ENCODE results near the gene PTPN14.
"Not testable (repeated sequence)": the region's sequence is repeated elsewhere in the genome, so short reads cannot be mapped to it uniquely, and the experiment has no call there.

PTPN14 gene

DNA sequence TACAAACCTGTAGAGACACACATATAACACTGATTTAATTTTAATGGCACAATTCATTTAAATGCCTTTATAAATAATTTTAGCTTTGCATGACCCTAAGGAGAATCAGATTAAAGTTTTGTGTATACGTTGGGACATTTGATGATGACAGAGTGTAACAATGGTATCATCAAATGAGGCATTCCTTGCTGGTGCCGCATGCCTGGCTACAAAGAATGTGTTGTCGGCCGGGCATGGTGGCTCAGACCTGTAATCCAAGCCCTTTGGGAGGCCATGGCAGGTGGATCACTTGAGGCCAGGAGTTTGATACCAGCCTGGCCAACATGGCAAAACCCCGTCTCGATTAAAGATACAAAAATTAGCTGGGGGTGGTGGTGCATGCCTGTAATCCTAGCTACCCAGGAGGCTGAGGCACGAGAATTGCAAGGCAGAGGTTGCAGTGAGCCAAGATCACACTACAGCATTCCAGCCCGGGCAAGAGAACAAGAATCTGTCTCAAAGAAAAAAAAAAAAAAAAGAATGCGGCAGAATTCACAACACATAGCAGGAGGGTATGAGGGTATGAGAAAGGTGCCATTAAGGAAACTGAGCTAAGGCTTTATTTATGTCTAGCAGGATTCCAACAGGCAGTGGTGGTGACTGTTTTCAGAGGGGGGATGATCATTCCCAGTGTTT is 58.9 kb downstream of the PTPN14 start:
- Histone ChIP-seq H3K27ac (replicated peaks) (no peak overlapping the region), H3K4me3 (replicated peaks; ENCODE audit: insufficient read depth, low read length) (no peak overlapping the region), H3K27me3 (ENCODE audit: insufficient read depth, poor library complexity, severe bottlenecking) (no peaks in the 10 kb centered on the region)
- no peak for TF ChIP-seq CTCF (IDR thresholded peaks at IDR 0.05; ENCODE audit: insufficient read depth, low read length)
- TF ChIP-seq SPI1 (IDR thresholded peaks at IDR 0.05; ENCODE audit: borderline replicate concordance, low read depth), result no peak
- no peak for TF ChIP-seq POLR2AphosphoS5 (IDR thresholded peaks at IDR 0.05; ENCODE audit: low read depth)
- TF ChIP-seq, protein P1, sequence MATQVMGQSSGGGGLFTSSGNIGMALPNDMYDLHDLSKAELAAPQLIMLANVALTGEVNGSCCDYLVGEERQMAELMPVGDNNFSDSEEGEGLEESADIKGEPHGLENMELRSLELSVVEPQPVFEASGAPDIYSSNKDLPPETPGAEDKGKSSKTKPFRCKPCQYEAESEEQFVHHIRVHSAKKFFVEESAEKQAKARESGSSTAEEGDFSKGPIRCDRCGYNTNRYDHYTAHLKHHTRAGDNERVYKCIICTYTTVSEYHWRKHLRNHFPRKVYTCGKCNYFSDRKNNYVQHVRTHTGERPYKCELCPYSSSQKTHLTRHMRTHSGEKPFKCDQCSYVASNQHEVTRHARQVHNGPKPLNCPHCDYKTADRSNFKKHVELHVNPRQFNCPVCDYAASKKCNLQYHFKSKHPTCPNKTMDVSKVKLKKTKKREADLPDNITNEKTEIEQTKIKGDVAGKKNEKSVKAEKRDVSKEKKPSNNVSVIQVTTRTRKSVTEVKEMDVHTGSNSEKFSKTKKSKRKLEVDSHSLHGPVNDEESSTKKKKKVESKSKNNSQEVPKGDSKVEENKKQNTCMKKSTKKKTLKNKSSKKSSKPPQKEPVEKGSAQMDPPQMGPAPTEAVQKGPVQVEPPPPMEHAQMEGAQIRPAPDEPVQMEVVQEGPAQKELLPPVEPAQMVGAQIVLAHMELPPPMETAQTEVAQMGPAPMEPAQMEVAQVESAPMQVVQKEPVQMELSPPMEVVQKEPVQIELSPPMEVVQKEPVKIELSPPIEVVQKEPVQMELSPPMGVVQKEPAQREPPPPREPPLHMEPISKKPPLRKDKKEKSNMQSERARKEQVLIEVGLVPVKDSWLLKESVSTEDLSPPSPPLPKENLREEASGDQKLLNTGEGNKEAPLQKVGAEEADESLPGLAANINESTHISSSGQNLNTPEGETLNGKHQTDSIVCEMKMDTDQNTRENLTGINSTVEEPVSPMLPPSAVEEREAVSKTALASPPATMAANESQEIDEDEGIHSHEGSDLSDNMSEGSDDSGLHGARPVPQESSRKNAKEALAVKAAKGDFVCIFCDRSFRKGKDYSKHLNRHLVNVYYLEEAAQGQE (IDR thresholded peaks at IDR 0.05; ENCODE audit: insufficient replicate concordance, low read depth), result no peak
- TF ChIP-seq GABPA (IDR thresholded peaks at IDR 0.05; ENCODE audit: low read depth), result no peak
- no peak for DNase-seq (ENCODE audit: low read depth in 1 of 2, low spot score in 1 of 2)

- TF ChIP-seq CTCF (IDR thresholded peaks at IDR 0.05; ENCODE audit: insufficient read depth, low read length) (no peak), SPI1 (IDR thresholded peaks at IDR 0.05; ENCODE audit: borderline replicate concordance, low read depth) (no peak), POLR2AphosphoS5 (IDR thresholded peaks at IDR 0.05; ENCODE audit: low read depth) (no peak), GABPA (IDR thresholded peaks at IDR 0.05; ENCODE audit: low read depth) (no peak)
- TF ChIP-seq, protein P1 (IDR thresholded peaks at IDR 0.05; ENCODE audit: insufficient replicate concordance, low read depth), result no peak
- no peak overlapping the region for H3K27ac ChIP-seq (replicated peaks)
Measured at GRCh38 chr1:214491468-214492146, 59.8 kb downstream of the PTPN14 start.

DNA sequence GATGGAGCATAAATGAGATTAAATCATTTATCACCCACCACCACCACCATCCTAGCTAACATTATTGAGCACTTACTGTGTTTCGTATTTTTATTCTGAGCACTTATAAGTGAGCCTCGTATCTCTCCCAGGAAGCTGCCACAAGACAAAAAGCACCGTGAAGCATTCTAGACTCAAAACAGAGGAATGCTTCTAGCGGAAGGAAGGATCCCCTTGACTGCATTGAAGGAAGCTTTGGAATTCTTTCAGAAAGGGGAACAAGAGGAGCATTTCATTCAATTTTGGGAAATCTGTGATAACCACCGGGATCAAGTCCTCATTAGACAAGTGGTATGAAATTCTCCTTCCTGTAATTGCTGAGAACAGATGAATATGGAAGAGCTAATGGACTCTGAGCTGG is 66.3 kb downstream of the PTPN14 start:
- Histone ChIP-seq H3K27ac (replicated peaks) (no peak overlapping the region), H3K4me3 (replicated peaks; ENCODE audit: insufficient read depth, low read length) (no peak overlapping the region), H3K27me3 (ENCODE audit: insufficient read depth, poor library complexity, severe bottlenecking) (no peaks in the 10 kb centered on the region)
- DNase-seq (ENCODE audit: low read depth in 1 of 2, low spot score in 1 of 2), result no peak
- TF ChIP-seq SPI1 (IDR thresholded peaks at IDR 0.05; ENCODE audit: borderline replicate concordance, low read depth) (no peak), POLR2AphosphoS5 (IDR thresholded peaks at IDR 0.05; ENCODE audit: low read depth) (no peak), GABPA (IDR thresholded peaks at IDR 0.05; ENCODE audit: low read depth) (no peak), CTCF (IDR thresholded peaks at IDR 0.05; ENCODE audit: insufficient read depth, low read length) (no peak)
- TF ChIP-seq, protein P1 (IDR thresholded peaks at IDR 0.05; ENCODE audit: insufficient replicate concordance, low read depth), result no peak

More at GRCh38 chr1:214491468-214492146, 59.8 kb downstream of the PTPN14 start:
- no peak overlapping the region for H3K4me3 ChIP-seq (replicated peaks; ENCODE audit: insufficient read depth, low read length)
- no peak for DNase-seq (ENCODE audit: low read depth in 1 of 2, low spot score in 1 of 2)
- H3K27me3 ChIP-seq (ENCODE audit: insufficient read depth, poor library complexity, severe bottlenecking), result no peaks in the 10 kb centered on the region

DNA sequence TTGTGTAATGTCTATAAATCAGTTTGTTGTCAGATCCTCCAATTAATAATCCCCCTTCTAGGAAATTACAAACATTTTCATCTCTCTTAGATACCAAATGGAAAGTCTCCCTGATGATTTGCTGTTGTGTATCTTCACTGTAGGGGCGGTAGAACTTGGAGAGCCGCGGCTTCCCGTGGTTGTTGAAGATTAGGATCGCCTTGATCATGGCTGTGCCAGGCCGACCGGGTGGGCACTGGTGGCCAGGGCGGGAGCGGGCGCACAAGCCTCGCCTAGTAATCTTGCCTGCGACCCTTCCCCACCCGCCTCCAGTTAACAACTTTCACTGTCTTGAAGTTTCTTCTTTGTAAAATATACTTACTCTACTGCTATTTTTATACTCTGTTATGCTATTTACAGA is 68.2 kb downstream of the PTPN14 start:
- H3K27me3 ChIP-seq (ENCODE audit: insufficient read depth, poor library complexity, severe bottlenecking); H3K4me3 ChIP-seq (replicated peaks; ENCODE audit: insufficient read depth, low read length); H3K27ac ChIP-seq (replicated peaks); DNase-seq (ENCODE audit: low read depth in 1 of 2, low spot score in 1 of 2): not testable (repeated sequence)

GRCh38 chr1:214481983-214482634 is 69.3 kb downstream of the PTPN14 start:
- not testable (repeated sequence) for DNase-seq (ENCODE audit: low read depth in 1 of 2, low spot score in 1 of 2); H3K27me3 ChIP-seq (ENCODE audit: insufficient read depth, poor library complexity, severe bottlenecking); H3K27ac ChIP-seq (replicated peaks); H3K4me3 ChIP-seq (replicated peaks; ENCODE audit: insufficient read depth, low read length)
